GM12878 (cell line): ENCODE data around the gene HSFX1.

Experiments
- ATF3 ChIP-seq: IDR thresholded peaks from 2 replicates; pipeline ENCODE4 v1.6.1; 2011; ENCODE audit warnings: low read depth, mild to moderate bottlenecking, low read length, moderate library complexity, borderline replicate concordance; ENCODE audit errors: extremely low read depth
- CBX3 ChIP-seq: fragments of 200-600 bp; sonication (generic); IDR thresholded peaks from 2 replicates; pipeline ENCODE4 v1.6.1; 2016; ENCODE audit warnings: low read depth, borderline replicate concordance
- CEBPB ChIP-seq, 2 experiments: fragments of 150-350 bp in 1 of 2; IDR thresholded peaks; 2 replicates each; pipeline ENCODE4 v1.6.1; 2012 to 2014; ENCODE audit warnings: low read depth in 2 of 2, low read length in 2 of 2, borderline replicate concordance in 1 of 2, inconsistent platforms in 1 of 2
- CHD4 ChIP-seq: fragments of 200-600 bp; sonication (generic); IDR thresholded peaks from 2 replicates; pipeline ENCODE4 v1.6.1; 2016; ENCODE audit warnings: mild to moderate bottlenecking
- EZH2 ChIP-seq: IDR thresholded peaks from 2 replicates; pipeline ENCODE4 v1.6.1; 2012; ENCODE audit warnings: low read depth, mild to moderate bottlenecking, control low read depth, inconsistent platforms, low read length, borderline replicate concordance; ENCODE audit not compliant: control insufficient read depth
- IKZF1 ChIP-seq: fragments of 450-650 bp; conservative IDR thresholded peaks from 2 replicates; pipeline ENCODE4 v1.6.1; 2017; ENCODE audit warnings: antibody characterized with exemption, mild to moderate bottlenecking
- JUNB ChIP-seq: IDR thresholded peaks from 2 replicates; pipeline ENCODE4 v1.6.1; 2016; ENCODE audit warnings: antibody characterized with exemption, mild to moderate bottlenecking
- JUND ChIP-seq: IDR thresholded peaks from 2 replicates; pipeline ENCODE4 v1.6.1; 2012; ENCODE audit warnings: low read depth, mild to moderate bottlenecking, low read length, improper control_type of control experiment, moderate library complexity
- POLR2AphosphoS5 ChIP-seq: IDR thresholded peaks from 2 replicates; pipeline ENCODE4 v1.6.1; 2011; ENCODE audit warnings: mild to moderate bottlenecking, low read length, inconsistent platforms
- SIN3A ChIP-seq: IDR thresholded peaks from 2 replicates; pipeline ENCODE4 v1.6.1; 2012; ENCODE audit warnings: low read depth, low read length, improper control_type of control experiment
- TAF1 ChIP-seq: IDR thresholded peaks from 2 replicates; pipeline ENCODE4 v1.6.1; 2011; ENCODE audit warnings: mild to moderate bottlenecking, low read depth, low read length, borderline replicate concordance
- ZNF274 ChIP-seq: IDR thresholded peaks from one replicate; pipeline ENCODE4 v1.8.0; 2011; ENCODE audit not compliant: insufficient read length, insufficient read depth
- TF ChIP-seq, protein P1 (sequence below), 3 experiments: IDR thresholded peaks in 2 of 3; conservative IDR thresholded peaks in 1 of 3; 2 replicates each; pipeline ENCODE4 v1.5.1; 2011; ENCODE audit warnings: low read depth in 3 of 3, low read length in 3 of 3, mild to moderate bottlenecking in 3 of 3, control low read depth in 2 of 3, moderate library complexity in 2 of 3, inconsistent platforms in 1 of 3, mixed read lengths in 1 of 3; ENCODE audit not compliant: control insufficient read depth in 2 of 3, insufficient read depth in 1 of 3; ENCODE audit errors: extremely low read depth in 1 of 3

DNA sequence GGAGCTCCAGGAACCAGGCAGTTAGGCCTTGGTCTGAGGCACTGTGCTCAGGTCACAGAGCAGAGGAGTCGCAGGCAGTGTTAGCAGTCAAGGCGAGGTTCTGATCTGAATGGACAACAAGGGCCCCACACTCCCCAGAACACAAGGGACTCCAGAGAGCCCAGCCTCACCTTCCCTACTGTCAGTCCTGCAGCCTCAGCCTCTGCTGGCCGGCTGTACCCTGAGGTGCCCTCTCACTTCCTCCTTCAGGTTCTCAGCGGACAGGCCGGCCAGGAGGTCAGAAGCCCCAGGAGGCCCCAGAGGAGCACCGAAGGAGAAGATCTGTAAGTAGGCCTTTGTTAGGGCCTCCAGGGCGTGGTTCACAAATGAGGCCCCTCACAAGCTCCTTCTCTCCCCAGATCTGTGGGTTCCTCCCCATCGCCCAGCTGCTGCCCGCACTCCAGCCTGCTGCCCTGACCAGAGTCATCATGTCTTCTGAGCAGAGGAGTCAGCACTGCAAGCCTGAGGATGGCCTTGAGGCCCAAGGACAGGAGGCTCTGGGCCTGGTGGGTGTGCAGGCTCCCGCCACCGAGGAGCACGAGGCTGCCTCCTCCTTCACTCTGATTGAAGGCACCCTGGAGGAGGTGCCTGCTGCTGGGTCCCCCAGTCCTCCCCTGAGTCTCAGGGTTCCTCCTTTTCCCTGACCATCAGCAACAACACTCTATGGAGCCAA, 34.0 kb downstream of the HSFX1 start:
- TF ChIP-seq CHD4 (no peak), JUND (no peak), POLR2AphosphoS5 (no peak), CEBPB (IDR thresholded peaks at IDR 0.05; ENCODE audit: borderline replicate concordance in 1 of 2, low read depth in 2 of 2, low read length in 2 of 2) (no peak), ATF3 (no peak), IKZF1 (no peak; the same call in 1 of the 2 replicates), ZNF274 (no peak), CBX3 (no peak), TAF1 (no peak), JUNB (no peak), EZH2 (no peak), SIN3A (no peak)
- TF ChIP-seq, protein P1, sequence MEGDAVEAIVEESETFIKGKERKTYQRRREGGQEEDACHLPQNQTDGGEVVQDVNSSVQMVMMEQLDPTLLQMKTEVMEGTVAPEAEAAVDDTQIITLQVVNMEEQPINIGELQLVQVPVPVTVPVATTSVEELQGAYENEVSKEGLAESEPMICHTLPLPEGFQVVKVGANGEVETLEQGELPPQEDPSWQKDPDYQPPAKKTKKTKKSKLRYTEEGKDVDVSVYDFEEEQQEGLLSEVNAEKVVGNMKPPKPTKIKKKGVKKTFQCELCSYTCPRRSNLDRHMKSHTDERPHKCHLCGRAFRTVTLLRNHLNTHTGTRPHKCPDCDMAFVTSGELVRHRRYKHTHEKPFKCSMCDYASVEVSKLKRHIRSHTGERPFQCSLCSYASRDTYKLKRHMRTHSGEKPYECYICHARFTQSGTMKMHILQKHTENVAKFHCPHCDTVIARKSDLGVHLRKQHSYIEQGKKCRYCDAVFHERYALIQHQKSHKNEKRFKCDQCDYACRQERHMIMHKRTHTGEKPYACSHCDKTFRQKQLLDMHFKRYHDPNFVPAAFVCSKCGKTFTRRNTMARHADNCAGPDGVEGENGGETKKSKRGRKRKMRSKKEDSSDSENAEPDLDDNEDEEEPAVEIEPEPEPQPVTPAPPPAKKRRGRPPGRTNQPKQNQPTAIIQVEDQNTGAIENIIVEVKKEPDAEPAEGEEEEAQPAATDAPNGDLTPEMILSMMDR (IDR thresholded peaks at IDR 0.05 in 2 of 3, conservative IDR thresholded peaks at IDR 0.05 in 1 of 3; ENCODE audit: control insufficient read depth in 2 of 3, extremely low read depth in 1 of 3, insufficient read depth in 1 of 3, low read depth in 3 of 3, low read length in 3 of 3): no peak
